Kidney (tissue), 14 donors: ENCODE data around the gene UNCX. TPM values are rescaled to one million over a fixed set of nuclear protein-coding genes. Genes with fewer than 3 reads are reported as not detected.

Experiments used
- DNase-seq, 5 donors: peaks; one replicate each; pipeline ENCODE4 v3.0.0-alpha.2; 2013 to 2020
- FAIRE-seq: peaks from 2 replicates; lab custom pipeline; 2012; peaks lifted over from hg19 to GRCh38; lab: Jason Lieb, UNC
- H3K27ac ChIP-seq, 2 donors: one replicate each; pipeline ENCODE4 v1.7.0; 2013; ENCODE audit warnings: low read depth in 2 of 2, low read length in 2 of 2, inconsistent platforms in 1 of 2
- H3K27me3 ChIP-seq: one replicate; pipeline ENCODE4 v1.7.1; 2013; ENCODE audit warnings: low read length, inconsistent platforms; ENCODE audit not compliant: control insufficient read depth, insufficient read depth
- H3K36me3 ChIP-seq, 3 donors: one replicate each; pipeline versions ENCODE4 v1.7.0 to v1.7.1; 2013; ENCODE audit warnings: low read length in 3 of 3, control low read depth in 1 of 3, inconsistent platforms in 1 of 3; ENCODE audit not compliant: insufficient read depth in 3 of 3, control insufficient read depth in 2 of 3
- H3K4me1 ChIP-seq, 3 donors: one replicate each; pipeline versions ENCODE4 v1.7.0 to v1.7.1; 2013; ENCODE audit warnings: low read length in 3 of 3, inconsistent platforms in 1 of 3, low read depth in 1 of 3; ENCODE audit not compliant: control insufficient read depth in 2 of 3, insufficient read depth in 2 of 3
- H3K4me3 ChIP-seq, 3 donors: one replicate each; pipeline versions ENCODE4 v1.7.0 to v1.8.1; 2013; ENCODE audit warnings: low read length in 3 of 3, control low read depth in 1 of 3, inconsistent platforms in 1 of 3
- H3K9ac ChIP-seq, 3 donors: one replicate each; pipeline versions ENCODE4 v1.7.0 to v1.7.1; 2013; ENCODE audit warnings: low read length in 3 of 3, control low read depth in 1 of 3, inconsistent platforms in 1 of 3
- H3K9me3 ChIP-seq, 3 donors: one replicate each; pipeline versions ENCODE4 v1.7.0 to v1.7.1; 2013; ENCODE audit warnings: low read length in 3 of 3, control low read depth in 1 of 3, inconsistent platforms in 1 of 3; ENCODE audit not compliant: control insufficient read depth in 2 of 3, insufficient read depth in 1 of 3
- intact Hi-C: fragments of 100-400 bp; cut with DNase I; formaldehyde crosslinking; loops from one replicate; pipeline ENCODE4 v1.11.1; 2022
- polyA plus RNA-seq: library from polyadenylated mRNA; stranded (reverse); fragments of 350-450 nt; fragmentation: Illumina TruSeq; extraction: RNeasy Lipid Tissue Mini Kit (QIAGEN cat#74804); gene quantifications from one replicate; pipeline ENCODE4 v1.2.3, GENCODE V29; 2014; ENCODE audit warnings: low read depth, low replicate concordance; ENCODE audit not compliant: insufficient read depth
- total RNA-seq: library from RNA; stranded (reverse); fragmentation: NEBNext Ultra II Directional; extraction: Animal tissue kit (Norgen Biotek cat#: 25700); gene quantifications from one replicate; pipeline ENCODE4 v1.2.1, GENCODE V29; 2021
- TF ChIP-seq, protein P1 (sequence below): IDR thresholded peaks from 3 replicates; pipeline ENCODE4 v1.5.1; 2012; ENCODE audit warnings: mild to moderate bottlenecking, moderate library complexity, borderline replicate concordance; ENCODE audit not compliant: insufficient read depth; ENCODE audit errors: extremely low read depth
- donor health status: control.
- donor health status: control.
- donor health status: control.
- donor health status: control.
- donor health status: control.
- donor health status: DM: yes; HTN: yes; CAD: no.
- donor health status: Normal renal cell carcinoma (clear cell type).

The UNCX gene
- total and polyA plus RNA-seq, 2 donors from 2014 or later = 1.4 to 2.0 TPM

DNA sequence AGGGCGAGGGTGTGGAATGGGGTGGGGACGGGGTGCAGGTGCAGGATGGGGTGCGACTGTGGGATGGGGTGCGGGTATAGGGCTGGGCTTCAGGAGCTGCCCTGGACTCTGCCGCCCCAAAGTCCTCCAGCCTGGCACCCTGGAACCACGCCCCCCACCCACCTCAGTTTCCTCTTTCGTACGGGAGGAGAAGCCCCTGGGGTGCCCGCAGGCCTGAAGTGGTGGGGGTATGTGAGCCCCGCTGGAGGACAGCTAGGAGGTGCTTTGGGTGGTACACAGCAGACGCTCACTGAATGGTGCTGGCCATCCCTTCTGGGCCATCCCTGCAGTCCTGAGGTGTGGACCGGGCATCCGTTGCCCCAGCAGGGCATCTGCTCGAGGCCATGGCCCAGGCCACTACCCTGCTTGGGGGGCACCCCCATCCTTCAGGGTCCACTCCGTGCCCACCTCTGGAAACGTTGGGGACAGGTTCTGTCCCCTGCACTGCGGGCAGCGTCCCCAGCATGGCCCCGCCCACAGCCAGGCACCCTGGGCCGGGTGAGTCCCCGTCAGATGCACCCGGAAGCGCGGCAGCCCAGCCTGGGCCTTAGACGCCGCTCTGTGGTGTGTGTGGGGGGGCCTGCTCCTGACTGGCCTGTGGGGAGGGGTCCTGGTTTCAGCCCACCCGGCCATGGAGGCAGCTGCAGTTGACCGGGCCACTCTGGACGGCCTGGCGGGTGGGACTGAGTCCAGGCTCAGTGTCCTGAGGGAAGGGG is 41.6 kb downstream of the UNCX start:
- intact Hi-C loops = no loop called here
- Histone ChIP-seq H3K4me1 (no peaks in the 10 kb centered on the region), H3K27me3 (no peaks in the 10 kb centered on the region), H3K27ac (no peak overlapping the region), H3K36me3 (no peaks in the 10 kb centered on the region), H3K4me3 (no peak overlapping the region), H3K9me3 (no peaks in the 10 kb centered on the region), H3K9ac (no peak overlapping the region)
- TF ChIP-seq, protein P1, sequence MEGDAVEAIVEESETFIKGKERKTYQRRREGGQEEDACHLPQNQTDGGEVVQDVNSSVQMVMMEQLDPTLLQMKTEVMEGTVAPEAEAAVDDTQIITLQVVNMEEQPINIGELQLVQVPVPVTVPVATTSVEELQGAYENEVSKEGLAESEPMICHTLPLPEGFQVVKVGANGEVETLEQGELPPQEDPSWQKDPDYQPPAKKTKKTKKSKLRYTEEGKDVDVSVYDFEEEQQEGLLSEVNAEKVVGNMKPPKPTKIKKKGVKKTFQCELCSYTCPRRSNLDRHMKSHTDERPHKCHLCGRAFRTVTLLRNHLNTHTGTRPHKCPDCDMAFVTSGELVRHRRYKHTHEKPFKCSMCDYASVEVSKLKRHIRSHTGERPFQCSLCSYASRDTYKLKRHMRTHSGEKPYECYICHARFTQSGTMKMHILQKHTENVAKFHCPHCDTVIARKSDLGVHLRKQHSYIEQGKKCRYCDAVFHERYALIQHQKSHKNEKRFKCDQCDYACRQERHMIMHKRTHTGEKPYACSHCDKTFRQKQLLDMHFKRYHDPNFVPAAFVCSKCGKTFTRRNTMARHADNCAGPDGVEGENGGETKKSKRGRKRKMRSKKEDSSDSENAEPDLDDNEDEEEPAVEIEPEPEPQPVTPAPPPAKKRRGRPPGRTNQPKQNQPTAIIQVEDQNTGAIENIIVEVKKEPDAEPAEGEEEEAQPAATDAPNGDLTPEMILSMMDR = no peak
- peak in 1 of 5 donors; percentile 64 for DNase-seq
- FAIRE-seq = no peak

DNA sequence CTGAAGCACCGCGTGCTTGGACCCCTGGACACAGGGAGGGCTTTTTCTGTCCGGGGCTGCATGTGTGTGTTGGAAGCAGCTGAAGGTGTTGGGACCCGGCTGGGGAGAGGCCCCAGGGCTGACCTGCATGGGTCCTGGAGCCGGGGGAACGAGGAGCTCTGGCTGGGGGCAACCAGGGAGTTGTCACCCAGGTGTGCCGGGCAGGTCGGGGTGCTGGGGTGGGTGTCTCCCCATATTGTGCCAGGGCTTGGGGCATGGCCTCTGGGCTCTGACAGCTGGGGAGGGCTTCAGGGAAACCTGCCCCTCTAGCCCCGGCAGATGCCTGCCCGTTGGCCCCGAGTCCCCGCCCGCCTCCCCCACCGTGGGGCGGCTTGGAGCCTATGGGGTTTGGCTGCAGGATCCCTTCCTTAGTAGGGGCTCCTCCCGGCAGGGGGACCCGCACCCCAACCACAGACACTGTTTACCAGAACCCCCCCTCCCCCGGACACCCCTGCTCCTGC is 42.3 kb downstream of the UNCX start:
- TF ChIP-seq, protein P1 = no peak

DNA sequence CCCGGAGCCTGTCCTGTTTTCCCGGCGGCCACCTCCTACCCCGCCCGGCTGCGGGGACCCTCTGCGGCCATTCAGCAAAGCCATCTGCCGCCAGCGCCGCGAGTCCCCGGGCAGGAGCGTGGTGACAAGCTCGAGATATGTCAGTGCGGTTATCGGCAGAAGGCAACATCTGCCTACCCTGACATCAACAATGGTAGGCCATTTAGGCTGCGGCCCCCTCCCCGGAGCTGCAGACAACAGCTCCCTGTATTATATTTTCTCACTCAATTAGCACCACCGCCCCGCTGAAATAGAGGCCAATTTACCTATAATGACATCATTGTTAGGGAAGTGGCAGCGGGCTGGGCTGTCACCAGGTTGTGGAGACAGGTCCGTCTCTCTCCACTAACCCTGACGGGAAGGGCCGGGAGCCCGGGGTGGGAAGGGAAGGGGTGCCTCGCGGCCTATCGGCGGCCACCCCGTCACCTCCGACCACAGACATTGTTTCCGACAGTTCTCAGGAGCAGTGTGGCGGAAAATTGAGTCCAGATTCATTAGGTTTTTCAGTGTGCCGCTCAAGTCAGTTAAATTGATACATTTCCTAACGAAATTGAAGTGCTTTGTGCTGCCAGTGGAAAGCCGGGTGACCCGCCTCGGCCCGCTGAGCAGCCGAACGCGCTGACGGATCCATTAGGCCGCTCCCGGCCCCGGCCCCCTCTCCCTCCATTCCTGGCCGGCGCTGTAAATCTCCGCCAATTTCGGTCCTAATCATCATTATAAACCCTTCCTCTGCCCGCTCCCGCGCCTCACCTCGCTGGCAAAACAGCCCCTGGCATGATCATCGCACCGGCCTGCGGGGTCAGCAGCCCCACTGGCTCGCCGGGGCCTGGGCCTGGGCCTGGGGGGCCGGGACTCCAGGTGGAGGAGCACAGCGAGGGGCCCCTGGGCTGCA is 43.0 kb downstream of the UNCX start:
- FAIRE-seq = no peak
- Histone ChIP-seq H3K27ac (no peak overlapping the region), H3K4me1 (no peaks in the 10 kb centered on the region), H3K27me3 (no peaks in the 10 kb centered on the region), H3K36me3 (no peaks in the 10 kb centered on the region), H3K4me3 (no peak overlapping the region), H3K9me3 (no peaks in the 10 kb centered on the region), H3K9ac (no peak overlapping the region)
- peak; percentile 66 to 84 (median 82) for DNase-seq
- TF ChIP-seq, protein P1 = no peak
- intact Hi-C loops = no loop called here

More for the DNA sequence above, 42.3 kb downstream of the UNCX start:
- Histone ChIP-seq H3K36me3 (no peaks in the 10 kb centered on the region), H3K4me3 (no peak overlapping the region), H3K9me3 (no peaks in the 10 kb centered on the region), H3K9ac (no peak overlapping the region), H3K4me1 (no peaks in the 10 kb centered on the region), H3K27me3 (no peaks in the 10 kb centered on the region), H3K27ac (no peak overlapping the region)
- no peak for DNase-seq
- intact Hi-C loops = no loop called here
- no peak for FAIRE-seq
